COLO668 (cell line): Measurements from ENCODE around the gene PDE4A.

Experiments used
- DNase-seq: peaks from one replicate; lab custom pipeline; 2025; ENCODE audit not compliant: unreplicated experiment; lab: John Stamatoyannopoulos, UW

The PDE4A gene

GRCh38 chr19:10505583-10506229 is 85.4 kb downstream of the PDE4A start:
- peak; percentile 74 for DNase-seq

DNA sequence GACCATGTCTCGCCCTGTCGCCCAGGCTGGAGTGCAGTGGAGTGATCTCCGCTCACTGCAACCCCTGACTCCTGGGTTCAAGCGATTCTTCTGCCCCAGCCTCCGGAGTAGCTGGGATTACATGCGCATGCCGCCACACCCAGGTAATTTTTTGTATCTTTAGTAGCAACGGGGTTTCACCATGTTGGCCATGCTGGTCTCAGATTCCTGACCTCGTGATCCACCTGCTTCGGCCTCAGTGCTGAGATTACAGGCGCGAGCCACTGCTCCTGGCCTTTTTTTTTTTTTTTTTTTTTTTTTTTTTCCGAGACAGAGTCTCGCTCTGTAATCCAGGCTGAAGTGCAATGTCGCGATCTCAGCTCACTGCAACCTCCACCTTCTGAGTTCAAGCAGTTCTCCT is 87.7 kb downstream of the PDE4A start:
- DNase-seq: no peak

GRCh38 chr19:10508707-10509106 is 88.4 kb downstream of the PDE4A start:
- DNase-seq: no peak

- peak; percentile 13 for DNase-seq
Measured at GRCh38 chr19:10510301-10510802, 90.0 kb downstream of the PDE4A start.

DNA sequence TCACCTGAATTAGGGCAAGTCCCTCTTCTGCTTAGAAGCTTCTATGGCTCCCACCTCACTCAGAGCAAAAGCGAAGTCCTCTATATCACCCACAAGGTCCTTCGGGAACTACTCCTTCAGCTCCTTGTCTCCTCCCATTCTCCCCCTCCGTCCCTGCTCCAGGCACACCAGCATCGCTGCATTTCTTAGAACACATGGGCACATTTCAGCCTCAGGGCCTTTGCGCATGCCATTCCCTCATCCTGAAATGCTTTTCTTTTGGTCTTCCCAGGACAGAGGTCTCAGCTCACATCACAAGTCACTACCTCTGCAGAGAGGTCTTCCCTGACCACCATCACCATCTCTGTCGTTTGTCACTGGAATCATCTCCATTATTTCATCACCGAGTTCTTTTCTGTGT is 92.9 kb downstream of the PDE4A start:
- DNase-seq: no peak

- DNase-seq: peak; percentile 25
Measured at GRCh38 chr19:10514211-10515145, 94.1 kb downstream of the PDE4A start.

- DNase-seq: no peak
Measured at GRCh38 chr19:10516064-10516385, 95.7 kb downstream of the PDE4A start.

GRCh38 chr19:10516671-10517286 is 96.4 kb downstream of the PDE4A start:
- DNase-seq: no peak

- no peak for DNase-seq
Measured at GRCh38 chr19:10517361-10517759, 97.0 kb downstream of the PDE4A start, which contains the start of gene S1PR5. S1PR5 (minus strand) TSS chr19:10517447; CDS start chr19:10515011, 2,436 bp downstream.

- no peak for DNase-seq
Measured at GRCh38 chr19:10517760-10518443, 97.6 kb downstream of the PDE4A start.

DNA sequence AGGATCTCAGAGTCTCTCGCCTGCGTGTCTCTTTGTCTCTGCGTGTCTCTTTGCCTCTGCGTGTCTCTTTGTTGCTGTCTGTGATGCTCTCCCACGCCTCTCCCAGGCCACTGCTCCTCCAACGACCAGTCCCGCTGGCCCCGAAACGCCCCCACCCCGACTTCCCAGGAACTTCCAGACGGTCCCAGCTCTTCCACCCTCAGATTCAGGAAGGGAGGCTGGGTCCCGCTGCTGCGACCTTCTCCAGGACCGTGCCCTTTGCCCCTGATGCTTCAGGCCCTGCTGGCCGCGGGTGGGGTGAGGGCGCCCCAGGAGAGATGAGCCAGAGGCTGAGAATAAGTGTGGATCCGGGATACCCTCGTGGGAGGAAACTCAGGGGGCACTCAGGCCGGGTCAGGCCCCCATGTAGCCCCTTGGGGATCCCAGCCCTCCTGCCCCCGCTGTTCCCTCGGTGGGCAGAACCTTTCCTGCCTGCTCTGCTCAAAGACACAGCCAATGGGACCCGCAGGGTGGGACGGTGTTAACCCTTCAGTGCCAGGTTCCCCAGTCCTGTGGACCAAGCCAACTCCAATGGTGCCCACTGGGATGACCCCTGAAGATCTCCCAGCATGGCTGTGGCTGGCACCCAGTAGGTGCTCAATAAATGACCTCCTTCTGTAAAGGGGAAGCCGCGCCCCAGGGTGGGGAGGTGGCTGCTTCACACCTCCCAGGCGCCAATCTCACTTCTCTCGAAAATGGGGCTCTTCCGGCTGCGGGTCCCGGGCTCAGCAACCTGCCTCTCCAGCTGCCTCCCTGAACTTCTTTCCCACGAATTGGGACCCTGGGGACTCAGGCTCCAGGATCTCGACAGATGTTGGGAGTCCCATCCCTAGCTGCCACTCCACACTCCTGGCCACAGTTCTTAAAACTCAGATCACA is 98.4 kb downstream of the PDE4A start:
- no peak for DNase-seq
